Kidney epithelial cell (primary cell): ENCODE data around the gene FOXO4. TPM values are rescaled to one million over a fixed set of nuclear protein-coding genes. Genes with fewer than 3 reads are reported as not detected.

Experiments
- DNase-seq: peaks from one replicate; pipeline ENCODE4 v3.0.0-alpha.2; 2010; ENCODE audit warnings: low read depth
- H3K27me3 ChIP-seq: 2 replicates; pipeline ENCODE4 v1.6.0; 2011; ENCODE audit warnings: low read length; ENCODE audit not compliant: control insufficient read depth, insufficient read depth
- H3K36me3 ChIP-seq: 2 replicates; pipeline ENCODE4 v1.5.1; 2011; ENCODE audit warnings: low read length; ENCODE audit not compliant: control insufficient read depth, insufficient read depth
- H3K4me3 ChIP-seq: 2 replicates; pipeline ENCODE4 v1.5.1; 2011; ENCODE audit warnings: low read depth, mild to moderate bottlenecking, control low read depth, low read length
- total RNA-seq: library from RNA; depleted of rRNA; stranded (reverse); fragments of >200 nt; gene quantifications from 2 replicates; pipeline ENCODE4 v1.2.3, GENCODE V29; 2015
- TF ChIP-seq, protein P1 (sequence below): IDR thresholded peaks from 2 replicates; pipeline ENCODE4 v1.5.1; 2011; ENCODE audit warnings: mild to moderate bottlenecking, moderate library complexity, low read length, control low read depth, inconsistent platforms; ENCODE audit not compliant: insufficient read depth, poor library complexity, severe bottlenecking

Gene FOXO4
- total RNA-seq, 1 donor from 2014 or later = 4.5 TPM

- no peaks in the 10 kb centered on the region for H3K36me3 ChIP-seq
- TF ChIP-seq, protein P1, sequence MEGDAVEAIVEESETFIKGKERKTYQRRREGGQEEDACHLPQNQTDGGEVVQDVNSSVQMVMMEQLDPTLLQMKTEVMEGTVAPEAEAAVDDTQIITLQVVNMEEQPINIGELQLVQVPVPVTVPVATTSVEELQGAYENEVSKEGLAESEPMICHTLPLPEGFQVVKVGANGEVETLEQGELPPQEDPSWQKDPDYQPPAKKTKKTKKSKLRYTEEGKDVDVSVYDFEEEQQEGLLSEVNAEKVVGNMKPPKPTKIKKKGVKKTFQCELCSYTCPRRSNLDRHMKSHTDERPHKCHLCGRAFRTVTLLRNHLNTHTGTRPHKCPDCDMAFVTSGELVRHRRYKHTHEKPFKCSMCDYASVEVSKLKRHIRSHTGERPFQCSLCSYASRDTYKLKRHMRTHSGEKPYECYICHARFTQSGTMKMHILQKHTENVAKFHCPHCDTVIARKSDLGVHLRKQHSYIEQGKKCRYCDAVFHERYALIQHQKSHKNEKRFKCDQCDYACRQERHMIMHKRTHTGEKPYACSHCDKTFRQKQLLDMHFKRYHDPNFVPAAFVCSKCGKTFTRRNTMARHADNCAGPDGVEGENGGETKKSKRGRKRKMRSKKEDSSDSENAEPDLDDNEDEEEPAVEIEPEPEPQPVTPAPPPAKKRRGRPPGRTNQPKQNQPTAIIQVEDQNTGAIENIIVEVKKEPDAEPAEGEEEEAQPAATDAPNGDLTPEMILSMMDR = no peak
- no peak for DNase-seq
Measured at GRCh38 chrX:71099736-71100135, 4.1 kb downstream of the FOXO4 start.

GRCh38 chrX:71100581-71101505 is 5.2 kb downstream of the FOXO4 start:
- H3K27me3 ChIP-seq = no peaks in the 10 kb centered on the region
- H3K4me3 ChIP-seq = no peak overlapping the region
- TF ChIP-seq, protein P1 = no peak
- no peak for DNase-seq
- no peaks in the 10 kb centered on the region for H3K36me3 ChIP-seq

More at GRCh38 chrX:71099736-71100135, 4.1 kb downstream of the FOXO4 start:
- Histone ChIP-seq H3K4me3 (no peak overlapping the region), H3K27me3 (no peaks in the 10 kb centered on the region)

- H3K4me3 ChIP-seq = no peak overlapping the region
- TF ChIP-seq, protein P1 = no peak
- no peaks in the 10 kb centered on the region for H3K27me3 ChIP-seq
- no peak for DNase-seq
- no peaks in the 10 kb centered on the region for H3K36me3 ChIP-seq
Measured at GRCh38 chrX:71102292-71102691, 6.6 kb downstream of the FOXO4 start.

- Histone ChIP-seq H3K27me3 (no peaks in the 10 kb centered on the region), H3K36me3 (no peaks in the 10 kb centered on the region), H3K4me3 (no peak overlapping the region)
- TF ChIP-seq, protein P1 = no peak
- no peak for DNase-seq
Measured at GRCh38 chrX:71103110-71103983, 7.7 kb downstream of the FOXO4 start.

- Histone ChIP-seq H3K36me3 (no peaks in the 10 kb centered on the region), H3K4me3 (no peak overlapping the region), H3K27me3 (no peaks in the 10 kb centered on the region)
- TF ChIP-seq, protein P1 = no peak
- DNase-seq = no peak
Measured at GRCh38 chrX:71105628-71106027, 10.0 kb downstream of the FOXO4 start.
